HG02870 (cell line): ENCODE results near the gene IL10.

Experiments
- ATAC-seq: cut with Tn5 transposase; IDR thresholded peaks from one replicate; pipeline ENCODE4 v1.9.1; 2021; ENCODE audit warnings: mild to moderate bottlenecking, moderate library complexity; ENCODE audit not compliant: unreplicated experiment

The IL10 gene

GRCh38 chr1:206737729-206738201 is 34.5 kb downstream of the IL10 start:
- no peak for ATAC-seq

GRCh38 chr1:206736878-206737728 is 35.2 kb downstream of the IL10 start:
- no peak for ATAC-seq

GRCh38 chr1:206735553-206736031 is 36.7 kb downstream of the IL10 start:
- ATAC-seq: no peak

GRCh38 chr1:206734499-206735142 is 37.7 kb downstream of the IL10 start:
- no peak for ATAC-seq

- ATAC-seq: no peak
Measured at GRCh38 chr1:206732992-206733391, 39.3 kb downstream of the IL10 start.

GRCh38 chr1:206732508-206732907 is 39.8 kb downstream of the IL10 start:
- ATAC-seq: no peak

GRCh38 chr1:206729507-206729906 is 42.8 kb downstream of the IL10 start:
- no peak for ATAC-seq

GRCh38 chr1:206729050-206729449 is 43.2 kb downstream of the IL10 start:
- ATAC-seq: no peak

- no peak for ATAC-seq
Measured at GRCh38 chr1:206728697-206728987, 43.7 kb downstream of the IL10 start.

- no peak for ATAC-seq
Measured at GRCh38 chr1:206727981-206728696, 44.2 kb downstream of the IL10 start.

GRCh38 chr1:206725109-206725963 is 47.0 kb downstream of the IL10 start:
- ATAC-seq: no peak

- ATAC-seq: no peak
Measured at GRCh38 chr1:206723805-206724472, 48.4 kb downstream of the IL10 start.

- ATAC-seq: no peak
Measured at GRCh38 chr1:206723462-206723804, 48.9 kb downstream of the IL10 start.

GRCh38 chr1:206722751-206723461 is 49.4 kb downstream of the IL10 start:
- no peak for ATAC-seq

GRCh38 chr1:206721454-206721853 is 50.8 kb downstream of the IL10 start:
- no peak for ATAC-seq

GRCh38 chr1:206719169-206719839 is 53.0 kb downstream of the IL10 start:
- no peak for ATAC-seq

- ATAC-seq: no peak
Measured at GRCh38 chr1:206717674-206717989, 54.7 kb downstream of the IL10 start.
